ENCODE data around the gene EEIG2.

DNA sequence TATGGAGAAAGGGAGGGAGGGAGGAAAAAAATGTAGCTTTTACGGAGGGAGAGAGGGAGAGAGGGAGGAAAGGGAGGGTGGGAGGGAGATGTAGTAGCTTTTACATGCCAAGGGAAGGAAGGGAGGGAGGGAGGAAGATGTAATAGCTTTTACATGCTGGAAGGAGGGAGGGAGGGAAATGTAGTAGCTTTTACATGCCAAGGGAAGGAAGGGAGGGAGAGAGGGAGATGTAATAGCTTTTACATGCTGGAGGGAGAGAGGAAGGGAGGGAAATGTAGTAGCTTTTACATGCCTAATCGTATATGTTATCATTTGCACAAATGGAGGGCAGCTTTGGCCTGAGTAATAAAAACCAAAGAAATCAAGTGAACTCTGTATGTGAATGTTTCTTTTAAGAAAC, 35.6 kb downstream of the EEIG2 start:
- TF ChIP-seq POLR2A (IDR thresholded peaks at IDR 0.05) (no peak), POLR2AphosphoS5 (IDR thresholded peaks at IDR 0.05) (no peak)
